Liver (tissue), 9 donors: ENCODE measurements around the gene TRIM46. TPM values are rescaled to one million over a fixed set of nuclear protein-coding genes. Genes with fewer than 3 reads are reported as not detected.

ENCODE experiments used
- DNase-seq: peaks from one replicate; pipeline ENCODE4 v3.0.0-alpha.2; 2017; ENCODE audit warnings: low spot score
- H3K27ac ChIP-seq, 2 donors: one replicate each; pipeline ENCODE4 v1.7.0; 2013; ENCODE audit warnings: inconsistent platforms in 2 of 2, low read length in 2 of 2, control low read depth in 1 of 2, low read depth in 1 of 2, mild to moderate bottlenecking in 1 of 2
- H3K27me3 ChIP-seq, 4 donors: one replicate each; pipeline versions ENCODE4 v1.6.1 to v1.7.0; 2013; ENCODE audit warnings: low read length in 3 of 4, inconsistent platforms in 1 of 4, mild to moderate bottlenecking in 1 of 4, moderate library complexity in 1 of 4; ENCODE audit not compliant: control insufficient read depth in 4 of 4, insufficient read depth in 4 of 4
- H3K36me3 ChIP-seq, 4 donors: one replicate each; pipeline versions ENCODE4 v1.6.1 to v1.7.0; 2013; ENCODE audit warnings: low read length in 3 of 4, mild to moderate bottlenecking in 3 of 4, low read depth in 1 of 4, moderate library complexity in 1 of 4; ENCODE audit not compliant: control insufficient read depth in 4 of 4, insufficient read depth in 3 of 4
- H3K4me1 ChIP-seq, 4 donors: one replicate each; pipeline versions ENCODE4 v1.6.1 to v1.7.0; 2013; ENCODE audit warnings: low read length in 3 of 4, mild to moderate bottlenecking in 3 of 4, moderate library complexity in 1 of 4; ENCODE audit not compliant: control insufficient read depth in 4 of 4, insufficient read depth in 4 of 4
- H3K4me3 ChIP-seq, 3 donors: one replicate each; pipeline versions ENCODE4 v1.6.1 to v1.7.0; 2013; ENCODE audit warnings: low read length in 3 of 3, control low read depth in 1 of 3, low read depth in 1 of 3, mild to moderate bottlenecking in 1 of 3
- H3K9ac ChIP-seq, 2 donors: one replicate each; pipeline ENCODE4 v1.7.0; 2013; ENCODE audit warnings: low read length in 2 of 2, mild to moderate bottlenecking in 2 of 2, moderate library complexity in 2 of 2, control low read depth in 1 of 2, low read depth in 1 of 2
- H3K9me3 ChIP-seq, 4 donors: one replicate each; pipeline versions ENCODE4 v1.6.1 to v1.7.0; 2013; ENCODE audit warnings: low read length in 3 of 4; ENCODE audit not compliant: control insufficient read depth in 4 of 4
- ATF3 ChIP-seq: IDR thresholded peaks from 2 replicates; pipeline ENCODE4 v1.6.1; 2016; ENCODE audit warnings: antibody characterized with exemption
- FOXA1 ChIP-seq: IDR thresholded peaks from 2 replicates; pipeline ENCODE4 v1.6.1; 2016; ENCODE audit warnings: antibody characterized with exemption
- FOXA2 ChIP-seq: IDR thresholded peaks from 2 replicates; pipeline ENCODE4 v1.6.1; 2016; ENCODE audit warnings: antibody characterized with exemption
- GABPA ChIP-seq, 2 donors: IDR thresholded peaks in 1 of 2; conservative IDR thresholded peaks in 1 of 2; 2 replicates each; pipeline ENCODE4 v1.6.1; 2016; ENCODE audit warnings: antibody characterized with exemption in 2 of 2, mild to moderate bottlenecking in 1 of 2, moderate library complexity in 1 of 2
- HNF4A ChIP-seq, 2 donors: conservative IDR thresholded peaks; 2 replicates each; pipeline ENCODE4 v1.6.1; 2016; ENCODE audit warnings: antibody characterized with exemption in 2 of 2, mild to moderate bottlenecking in 2 of 2
- HNF4G ChIP-seq: IDR thresholded peaks from 2 replicates; pipeline ENCODE4 v1.6.1; 2016; ENCODE audit warnings: antibody characterized with exemption
- JUND ChIP-seq, 2 donors: IDR thresholded peaks; 2 replicates each; pipeline ENCODE4 v1.6.1; 2016; ENCODE audit warnings: antibody characterized with exemption in 2 of 2
- NR2F2 ChIP-seq: IDR thresholded peaks from 2 replicates; pipeline ENCODE4 v1.6.1; 2016; ENCODE audit warnings: antibody characterized with exemption
- RAD21 ChIP-seq, 2 donors: IDR thresholded peaks; 2 replicates each; pipeline ENCODE4 v1.6.1; 2016; ENCODE audit warnings: antibody characterized with exemption in 2 of 2, mild to moderate bottlenecking in 2 of 2
- REST ChIP-seq: IDR thresholded peaks from 2 replicates; pipeline ENCODE4 v1.6.1; 2016; ENCODE audit warnings: antibody characterized with exemption, mild to moderate bottlenecking
- RXRA ChIP-seq, 2 donors: IDR thresholded peaks; 2 replicates each; pipeline ENCODE4 v1.6.1; 2017 to 2018; ENCODE audit warnings: antibody characterized with exemption in 2 of 2, mild to moderate bottlenecking in 1 of 2
- SP1 ChIP-seq: IDR thresholded peaks from 2 replicates; pipeline ENCODE4 v1.6.1; 2018; ENCODE audit warnings: antibody characterized with exemption, mild to moderate bottlenecking
- TAF1 ChIP-seq: conservative IDR thresholded peaks from 2 replicates; pipeline ENCODE4 v1.6.1; 2016; ENCODE audit warnings: antibody characterized with exemption, mild to moderate bottlenecking
- YY1 ChIP-seq: IDR thresholded peaks from 2 replicates; pipeline ENCODE4 v1.6.1; 2016; ENCODE audit warnings: antibody characterized with exemption, mild to moderate bottlenecking
- WGBS: extraction: QIAGEN DNeasy Blood & Tissue Kit; methylation state at CpG from one replicate; pipeline ENCODE4 v1.1.7; 2013; 5-methylcytosine and 5-hydroxymethylcytosine counted together
- polyA plus RNA-seq, 2 donors: library from polyadenylated mRNA; stranded (reverse) in 1 of 2; unstranded in 1 of 2; fragments of 200-250 nt in 1 of 2; fragments of >200 nt in 1 of 2; fragmentation: Nextera tagmentation in 1 of 2; extraction: Ambion mirVana in 1 of 2; gene quantifications; one replicate each; pipeline versions ENCODE4 v1.2.1 to v1.2.3, GENCODE V29; 2013 to 2015
- total RNA-seq, 2 donors: library from RNA; depleted of rRNA; stranded (reverse); fragments of >200 nt; gene quantifications; one replicate each; pipeline ENCODE4 v1.2.3, GENCODE V29; 2014
- TF ChIP-seq, protein P1 (sequence below): IDR thresholded peaks from 2 replicates; pipeline ENCODE4 v1.6.1; 2016; ENCODE audit warnings: antibody characterized with exemption
- donor health status: healthy.
- donor health status: healthy.
- donor health status: healthy.
- donor health status: healthy.
- donor health status: healthy.

The TRIM46 gene
- total and polyA plus RNA-seq, 4 donors: 0.07 to 0.17 (median 0.13) TPM

GRCh38 chr1:155124503-155125463 is 48.9 kb upstream of the TRIM46 start:
- no peaks in the 10 kb centered on the region for H3K9me3 ChIP-seq
- peak overlapping the region; percentile 2 to 32 (median 5) for H3K4me3 ChIP-seq
- H3K9ac ChIP-seq: peak overlapping the region; percentile 74 to 96
- no peaks in the 10 kb centered on the region for H3K27me3 ChIP-seq
- TF ChIP-seq RXRA (IDR thresholded peaks at IDR 0.05) (peak; percentile 91 to 96), NR2F2 (peak; percentile 63), TAF1 (peak; percentile 71), SP1 (peak; percentile 87), FOXA1 (no peak), REST (peak; percentile 82), ATF3 (no peak), HNF4G (no peak), YY1 (peak; percentile 64), HNF4A (conservative IDR thresholded peaks at IDR 0.05) (peak; percentile 62 to 69), RAD21 (IDR thresholded peaks at IDR 0.05) (peak in 1 of 2 donors; percentile 62)
- TF ChIP-seq, protein P1, sequence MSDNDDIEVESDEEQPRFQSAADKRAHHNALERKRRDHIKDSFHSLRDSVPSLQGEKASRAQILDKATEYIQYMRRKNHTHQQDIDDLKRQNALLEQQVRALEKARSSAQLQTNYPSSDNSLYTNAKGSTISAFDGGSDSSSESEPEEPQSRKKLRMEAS: peak; percentile 42
- no peak for DNase-seq
- 38% methylated on average over 16 of the region's 16 CpGs for WGBS
- H3K36me3 ChIP-seq: peaks cover 0 to 5% (median 0%) of the 10 kb centered on the region in 4 donors
- H3K4me1 ChIP-seq: peaks cover 3 to 20% (median 13%) of the 10 kb centered on the region in 4 donors
- H3K27ac ChIP-seq: peak overlapping the region; percentile 99 to 100

GRCh38 chr1:155125511-155125945 is 48.1 kb upstream of the TRIM46 start:
- no peak for DNase-seq
- 35% methylated on average over 11 of the region's 11 CpGs for WGBS
- Histone ChIP-seq H3K4me1 (peaks cover 3 to 20% (median 13%) of the 10 kb centered on the region in 4 donors), H3K4me3 (peak overlapping the region; percentile 2 to 32 (median 5)), H3K27ac (peak overlapping the region; percentile 99 to 100), H3K9me3 (no peaks in the 10 kb centered on the region), H3K36me3 (peaks cover 0 to 5% (median under 1%) of the 10 kb centered on the region in 4 donors), H3K27me3 (no peaks in the 10 kb centered on the region), H3K9ac (peak overlapping the region; percentile 74 to 96)
- TF ChIP-seq NR2F2: no peak
- TF ChIP-seq SP1: no peak
- no peak for TF ChIP-seq GABPA (IDR thresholded peaks at IDR 0.05 in 1 of 2, conservative IDR thresholded peaks at IDR 0.05 in 1 of 2)
- no peak for TF ChIP-seq ATF3
- TF ChIP-seq JUND (IDR thresholded peaks at IDR 0.05): no peak
- TF ChIP-seq FOXA2: no peak
